Measurements from ENCODE around the gene KSR1.

- TF ChIP-seq POLR2A (IDR thresholded peaks at IDR 0.05; ENCODE audit: low read depth, low read length), result no peak
- TF ChIP-seq RCOR1 (IDR thresholded peaks at IDR 0.05; ENCODE audit: insufficient replicate concordance, low read length), result no peak
- no peak for TF ChIP-seq MXI1 (IDR thresholded peaks at IDR 0.05; ENCODE audit: borderline replicate concordance, low read depth, low read length)
- TF ChIP-seq RAD21 (IDR thresholded peaks at IDR 0.05; ENCODE audit: low read length), result no peak
- no peak for TF ChIP-seq CTCF (conservative IDR thresholded peaks at IDR 0.05; ENCODE audit: low read depth, low read length)
- TF ChIP-seq MAFK (IDR thresholded peaks at IDR 0.05; ENCODE audit: low read depth, low read length), result no peak
- no peak for TF ChIP-seq CEBPB (IDR thresholded peaks at IDR 0.05; ENCODE audit: low read depth, low read length)
- no peak for TF ChIP-seq MAZ (IDR thresholded peaks at IDR 0.05; ENCODE audit: borderline replicate concordance, low read depth, low read length)
- no peak for TF ChIP-seq USF2 (IDR thresholded peaks at IDR 0.05; ENCODE audit: low read depth, low read length)
- no peak for TF ChIP-seq FOS (IDR thresholded peaks at IDR 0.05; ENCODE audit: low read depth, low read length)
- no peak for TF ChIP-seq RFX5 (IDR thresholded peaks at IDR 0.05; ENCODE audit: low read depth, low read length)
Observed at GRCh38 chr17:27543958-27544349, 87.7 kb downstream of the KSR1 start.
